Measurements from ENCODE around the gene MRAS.
A peak's percentile ranks its signal among the peaks of the same experiment; 100 is the strongest.

MRAS gene

GRCh38 chr3:138377804-138378203 is 29.4 kb downstream of the MRAS start:
- no peak for TF ChIP-seq CTCF (conservative IDR thresholded peaks at IDR 0.05; ENCODE audit: low read length)
- no peak overlapping the region for H3K4me3 ChIP-seq (ENCODE audit: low read length)
- no peak for DNase-seq (ENCODE audit: low read depth)

- H3K4me3 ChIP-seq (ENCODE audit: low read length) = no peak overlapping the region
- no peak for TF ChIP-seq CTCF (conservative IDR thresholded peaks at IDR 0.05; ENCODE audit: low read length)
- no peak for DNase-seq (ENCODE audit: low read depth)
Measured at GRCh38 chr3:138378331-138378730, 30.0 kb downstream of the MRAS start.

- DNase-seq (ENCODE audit: low read depth) = no peak
- H3K4me3 ChIP-seq (ENCODE audit: low read length) = no peak overlapping the region
- TF ChIP-seq CTCF (conservative IDR thresholded peaks at IDR 0.05; ENCODE audit: low read length) = no peak
Measured at GRCh38 chr3:138378990-138379389, 30.6 kb downstream of the MRAS start.

- peak; percentile 59 for DNase-seq (ENCODE audit: low read depth)
- no peak overlapping the region for H3K4me3 ChIP-seq (ENCODE audit: low read length)
- TF ChIP-seq CTCF (conservative IDR thresholded peaks at IDR 0.05; ENCODE audit: low read length) = no peak
Measured at GRCh38 chr3:138381413-138381901, 33.1 kb downstream of the MRAS start.

GRCh38 chr3:138381950-138382715 is 33.8 kb downstream of the MRAS start:
- TF ChIP-seq CTCF (conservative IDR thresholded peaks at IDR 0.05; ENCODE audit: low read length) = no peak
- DNase-seq (ENCODE audit: low read depth) = peak; percentile 67
- H3K4me3 ChIP-seq (ENCODE audit: low read length) = no peak overlapping the region

- H3K4me3 ChIP-seq (ENCODE audit: low read length) = no peak overlapping the region
- DNase-seq (ENCODE audit: low read depth) = no peak
- no peak for TF ChIP-seq CTCF (conservative IDR thresholded peaks at IDR 0.05; ENCODE audit: low read length)
Measured at GRCh38 chr3:138383715-138384465, 35.5 kb downstream of the MRAS start.
